Thyroid gland (tissue), 4 donors: Measurements from ENCODE around the gene CEP83. TPM values are rescaled to one million over a fixed set of nuclear protein-coding genes. Genes with fewer than 3 reads are reported as not detected.

Experiments used
- DNase-seq, 2 donors: peaks; one replicate each; pipeline ENCODE4 v3.0.0-alpha.2; 2019
- H3K27ac ChIP-seq, 3 donors: fragments of 200-600 bp; sonication (generic); 1 replicate in 2 of 3; 2 replicates in 1 of 3; pipeline ENCODE4 v1.5.1; 2016 to 2019; ENCODE audit warnings: mild to moderate bottlenecking in 1 of 3, moderate library complexity in 1 of 3
- H3K27me3 ChIP-seq: fragments of 200-600 bp; sonication (generic); one replicate; pipeline ENCODE4 v1.5.1; 2019
- H3K36me3 ChIP-seq, 2 donors: fragments of 200-600 bp; sonication (generic); one replicate each; pipeline ENCODE4 v1.5.1; 2016 to 2019
- H3K4me1 ChIP-seq, 2 donors: fragments of 200-600 bp; sonication (generic); one replicate each; pipeline ENCODE4 v1.5.1; 2017 to 2019
- H3K4me3 ChIP-seq, 3 donors: fragments of 200-600 bp; sonication (generic); replicated peaks in 1 of 3; 1 replicate in 2 of 3; 2 replicates in 1 of 3; pipeline ENCODE4 v1.5.1; 2016; ENCODE audit warnings: mild to moderate bottlenecking in 1 of 3
- H3K9me3 ChIP-seq: fragments of 200-600 bp; sonication (generic); one replicate; pipeline ENCODE4 v1.5.1; 2017
- POLR2A ChIP-seq, 2 donors: fragments of 450-650 bp; IDR thresholded peaks; one replicate each; pipeline ENCODE4 v1.6.1; 2017; ENCODE audit warnings: antibody characterized with exemption in 2 of 2, mild to moderate bottlenecking in 2 of 2, moderate library complexity in 1 of 2
- WGBS, 2 donors: methylation state at CpG; one replicate each; pipeline ENCODE4 v1.1.5; 2017; 5-methylcytosine and 5-hydroxymethylcytosine counted together
- intact Hi-C: fragments of 100-400 bp; cut with DNase I; formaldehyde crosslinking; loops from one replicate; pipeline ENCODE4 v1.15.1; 2023
- total RNA-seq, 4 donors: library from RNA; depleted of rRNA; stranded (reverse); fragments of >200 nt; gene quantifications; one replicate each; pipeline ENCODE4 v1.2.3, GENCODE V29; 2016
- TF ChIP-seq, protein P1 (sequence below), 6 experiments: fragments of 200-600 bp in 3 of 6; fragments of 450-650 bp in 3 of 6; sonication (generic) in 3 of 6; IDR thresholded peaks; one replicate each; pipeline ENCODE4 v1.5.1; 2016 to 2019; ENCODE audit warnings: antibody characterized with exemption in 6 of 6, mild to moderate bottlenecking in 2 of 6, inconsistent platforms in 1 of 6, moderate library complexity in 1 of 6

CEP83 gene
- total RNA-seq, 4 donors from 2014 or later = 24.1 to 41.9 (median 29.4) TPM

DNA sequence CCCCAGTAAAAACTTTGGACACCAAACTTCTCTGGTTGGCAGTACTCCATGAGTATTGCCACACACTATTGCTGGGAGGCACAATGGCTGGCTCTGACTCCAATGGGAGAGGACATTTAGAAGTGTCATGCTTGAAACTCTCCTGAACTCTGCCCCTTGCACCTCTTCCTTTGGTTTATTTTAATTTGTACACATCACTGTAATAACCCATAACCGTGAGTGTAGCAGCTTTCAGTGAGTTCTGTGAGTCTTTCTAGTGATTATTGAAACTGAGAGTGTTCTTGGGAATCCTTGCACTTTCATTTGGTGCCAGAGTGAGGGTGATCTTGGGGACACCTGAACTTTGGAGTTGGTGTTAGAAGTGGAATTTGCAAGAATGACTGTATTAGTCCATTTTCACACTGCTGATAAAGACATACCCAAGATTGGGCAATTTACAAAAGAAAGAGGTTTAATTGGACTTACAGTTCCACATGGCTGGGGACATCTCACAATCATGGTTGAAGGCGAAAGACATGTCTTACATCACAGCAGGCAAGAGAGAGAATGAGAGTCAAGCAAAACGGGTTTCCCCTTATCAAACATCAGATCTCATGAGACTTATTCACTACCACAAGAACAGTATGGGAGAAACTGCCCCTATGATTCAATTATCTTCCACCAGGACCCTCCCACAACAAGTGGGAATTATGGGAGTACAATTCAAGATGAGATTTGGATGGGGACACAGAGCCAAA is 41.3 kb upstream of the CEP83 start:
- no peak for TF ChIP-seq POLR2A (IDR thresholded peaks at IDR 0.05)
- TF ChIP-seq, protein P1, sequence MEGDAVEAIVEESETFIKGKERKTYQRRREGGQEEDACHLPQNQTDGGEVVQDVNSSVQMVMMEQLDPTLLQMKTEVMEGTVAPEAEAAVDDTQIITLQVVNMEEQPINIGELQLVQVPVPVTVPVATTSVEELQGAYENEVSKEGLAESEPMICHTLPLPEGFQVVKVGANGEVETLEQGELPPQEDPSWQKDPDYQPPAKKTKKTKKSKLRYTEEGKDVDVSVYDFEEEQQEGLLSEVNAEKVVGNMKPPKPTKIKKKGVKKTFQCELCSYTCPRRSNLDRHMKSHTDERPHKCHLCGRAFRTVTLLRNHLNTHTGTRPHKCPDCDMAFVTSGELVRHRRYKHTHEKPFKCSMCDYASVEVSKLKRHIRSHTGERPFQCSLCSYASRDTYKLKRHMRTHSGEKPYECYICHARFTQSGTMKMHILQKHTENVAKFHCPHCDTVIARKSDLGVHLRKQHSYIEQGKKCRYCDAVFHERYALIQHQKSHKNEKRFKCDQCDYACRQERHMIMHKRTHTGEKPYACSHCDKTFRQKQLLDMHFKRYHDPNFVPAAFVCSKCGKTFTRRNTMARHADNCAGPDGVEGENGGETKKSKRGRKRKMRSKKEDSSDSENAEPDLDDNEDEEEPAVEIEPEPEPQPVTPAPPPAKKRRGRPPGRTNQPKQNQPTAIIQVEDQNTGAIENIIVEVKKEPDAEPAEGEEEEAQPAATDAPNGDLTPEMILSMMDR (IDR thresholded peaks at IDR 0.05) = no peak
- Histone ChIP-seq H3K27ac (no peak overlapping the region), H3K4me1 (no peaks in the 10 kb centered on the region), H3K36me3 (no peaks in the 10 kb centered on the region), H3K9me3 (no peaks in the 10 kb centered on the region), H3K4me3 (no peak overlapping the region), H3K27me3 (no peaks in the 10 kb centered on the region)
- WGBS, 2 donors = 36 to 56% methylated on average over 3 of the region's 3 CpGs
- intact Hi-C loops = no loop called here
- DNase-seq = no peak

DNA sequence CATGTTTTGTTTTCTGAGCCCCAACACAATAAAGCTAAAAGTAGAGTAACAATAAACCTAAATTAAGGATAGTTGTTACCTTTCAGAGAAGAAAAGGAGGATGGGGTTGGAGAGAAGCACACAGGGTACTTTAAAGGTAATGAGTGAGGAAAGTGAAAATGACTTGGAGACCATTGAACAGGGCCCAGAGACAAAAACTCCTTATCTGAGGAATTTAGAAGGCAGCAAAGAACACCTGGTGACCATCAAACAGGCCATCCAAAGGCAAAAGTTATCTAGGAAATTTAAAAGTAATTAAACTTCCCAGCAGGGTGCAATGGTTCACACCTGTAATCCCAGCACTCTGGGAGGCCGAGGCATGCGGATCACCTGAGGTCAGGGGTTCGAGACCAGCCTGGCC is 39.0 kb upstream of the CEP83 start:
- no peak overlapping the region for H3K4me3 ChIP-seq
- no peaks in the 10 kb centered on the region for H3K9me3 ChIP-seq
- no peak for TF ChIP-seq POLR2A (IDR thresholded peaks at IDR 0.05)
- TF ChIP-seq, protein P1 (IDR thresholded peaks at IDR 0.05) = no peak
- 78 to 85% methylated on average over 3 of the region's 3 CpGs for WGBS, 2 donors
- H3K36me3 ChIP-seq = no peaks in the 10 kb centered on the region
- intact Hi-C loops = no loop called here
- H3K27ac ChIP-seq = no peak overlapping the region
- no peaks in the 10 kb centered on the region for H3K27me3 ChIP-seq
- H3K4me1 ChIP-seq = no peaks in the 10 kb centered on the region
- no peak for DNase-seq

DNA sequence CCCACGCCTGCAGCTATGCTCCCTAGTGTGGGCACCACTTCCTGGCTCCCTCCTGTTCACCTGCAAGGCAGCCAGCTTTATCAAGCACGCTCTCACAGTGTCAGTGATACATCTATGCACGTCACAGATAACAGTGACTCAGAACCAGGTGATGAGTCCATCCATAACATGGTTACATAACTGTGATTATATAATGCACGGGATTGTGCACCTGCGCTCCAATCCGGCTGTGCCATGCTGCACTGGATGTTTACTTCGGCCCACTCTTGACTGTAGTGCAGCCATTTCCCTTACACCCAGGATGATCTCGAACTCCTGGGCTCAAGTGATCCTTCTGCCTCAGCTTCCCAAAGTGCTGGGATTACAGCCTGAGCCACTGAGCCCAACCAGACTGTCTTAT is 38.4 kb upstream of the CEP83 start:
- intact Hi-C loops = no loop called here
- no peak for DNase-seq
- Histone ChIP-seq H3K4me3 (no peak overlapping the region), H3K4me1 (no peaks in the 10 kb centered on the region), H3K27ac (no peak overlapping the region), H3K27me3 (no peaks in the 10 kb centered on the region), H3K36me3 (no peaks in the 10 kb centered on the region), H3K9me3 (no peaks in the 10 kb centered on the region)
- WGBS, 2 donors = 93% methylated on average over 8 of the region's 8 CpGs
- no peak for TF ChIP-seq POLR2A (IDR thresholded peaks at IDR 0.05)
- TF ChIP-seq, protein P1 (IDR thresholded peaks at IDR 0.05) = no peak

DNA sequence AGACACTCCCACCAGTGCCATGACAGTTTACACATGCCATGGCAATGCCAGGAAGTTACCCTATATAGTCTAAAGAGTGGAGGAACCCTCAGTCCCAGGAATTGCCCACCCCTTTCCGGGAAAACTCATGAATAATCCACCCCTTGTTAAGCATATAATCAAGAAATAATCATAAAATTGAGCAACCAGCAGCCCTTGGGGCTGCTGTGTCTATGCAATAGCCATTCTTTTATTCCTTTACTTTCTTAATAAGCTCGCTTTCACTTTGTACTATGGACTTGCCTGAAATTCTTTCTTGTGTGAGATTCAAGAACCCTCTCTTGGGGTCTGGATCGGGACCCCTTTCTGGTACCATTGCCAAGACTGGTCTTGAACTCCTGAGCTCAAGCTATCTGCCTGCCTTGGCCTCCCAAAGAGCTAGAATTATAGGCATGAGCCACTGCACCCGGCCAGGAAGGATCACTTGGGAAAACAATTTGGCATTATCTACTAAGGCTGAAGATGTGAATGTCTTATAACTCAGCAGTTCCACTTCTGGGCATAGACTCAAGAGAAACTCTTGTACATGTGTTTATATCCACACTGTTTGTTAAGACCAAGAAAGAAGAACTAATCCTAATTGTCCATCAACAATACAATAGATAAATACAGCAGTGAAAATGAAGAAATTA is 35.9 kb upstream of the CEP83 start:
- no peak overlapping the region for H3K4me3 ChIP-seq
- 66 to 70% methylated on average over 4 of the region's 4 CpGs for WGBS, 2 donors
- intact Hi-C loops = no loop called here
- H3K27ac ChIP-seq = no peak overlapping the region
- no peaks in the 10 kb centered on the region for H3K9me3 ChIP-seq
- no peaks in the 10 kb centered on the region for H3K27me3 ChIP-seq
- H3K4me1 ChIP-seq = peaks cover 0 to 4% of the 10 kb centered on the region in 2 donors
- no peak for TF ChIP-seq POLR2A (IDR thresholded peaks at IDR 0.05)
- TF ChIP-seq, protein P1 (IDR thresholded peaks at IDR 0.05) = no peak
- H3K36me3 ChIP-seq = no peaks in the 10 kb centered on the region
- no peak for DNase-seq

DNA sequence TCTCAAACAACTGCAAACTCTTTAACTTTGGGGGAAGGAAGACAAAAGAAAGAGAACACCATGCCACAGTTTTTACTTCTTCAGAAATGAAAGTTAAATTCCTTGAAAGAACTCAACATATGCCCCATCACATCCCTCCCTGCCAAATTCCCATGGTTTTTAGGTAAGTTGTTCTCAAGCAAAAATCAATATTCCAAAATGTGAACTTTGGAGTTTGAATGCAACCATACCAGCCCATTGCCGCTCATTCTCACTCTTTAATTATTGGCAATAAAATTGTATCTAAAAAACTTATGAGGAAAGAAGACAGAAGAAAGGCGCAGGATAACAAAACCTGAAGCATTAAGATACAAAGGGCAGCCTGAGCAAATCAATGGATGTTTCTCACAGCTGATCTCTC is 31.8 kb upstream of the CEP83 start:
- Histone ChIP-seq H3K27me3 (no peaks in the 10 kb centered on the region), H3K36me3 (no peaks in the 10 kb centered on the region), H3K4me1 (peaks cover 0 to 4% of the 10 kb centered on the region in 2 donors), H3K27ac (no peak overlapping the region), H3K9me3 (no peaks in the 10 kb centered on the region), H3K4me3 (no peak overlapping the region)
- DNase-seq = no peak
- intact Hi-C loops = no loop called here
- TF ChIP-seq, protein P1 (IDR thresholded peaks at IDR 0.05) = no peak
- no peak for TF ChIP-seq POLR2A (IDR thresholded peaks at IDR 0.05)
- WGBS, 2 donors = 96 to 97% methylated on average over 2 of the region's 2 CpGs
